ENCODE measurements around the gene FOXC1. TPM values are rescaled to one million over a fixed set of nuclear protein-coding genes. Genes with fewer than 3 reads are reported as not detected.

FOXC1 gene
- total RNA-seq, 1 donor from 2014 or later = 84.4 TPM

GRCh38 chr6:1575210-1576041 is 34.3 kb upstream of the FOXC1 start:
- TF ChIP-seq CTCF (IDR thresholded peaks at IDR 0.05) = no peak
- Mint-ChIP-seq H3K4me1 (ENCODE audit: low read depth) (peaks cover 21% of the 10 kb centered on the region), H3K9me3 (ENCODE audit: low read depth) (peaks cover 17% of the 10 kb centered on the region), H3K4me3 (ENCODE audit: unreplicated experiment) (peak overlapping the region; percentile 32), H3K27ac (ENCODE audit: unreplicated experiment) (peak overlapping the region; percentile 81), H3K36me3 (ENCODE audit: low read depth) (peaks cover 7% of the 10 kb centered on the region), H3K27me3 (ENCODE audit: low read depth) (no peaks in the 10 kb centered on the region)
- no peak for DNase-seq (ENCODE audit: low spot score)

GRCh38 chr6:1576166-1576565 is 33.5 kb upstream of the FOXC1 start:
- peaks cover 10% of the 10 kb centered on the region for H3K9me3 Mint-ChIP-seq (ENCODE audit: low read depth)
- no peak overlapping the region for H3K4me3 Mint-ChIP-seq (ENCODE audit: unreplicated experiment)
- no peaks in the 10 kb centered on the region for H3K27me3 Mint-ChIP-seq (ENCODE audit: low read depth)

GRCh38 chr6:1576711-1577110 is 33.0 kb upstream of the FOXC1 start:
- DNase-seq (ENCODE audit: low spot score) = no peak
- Mint-ChIP-seq H3K27ac (ENCODE audit: unreplicated experiment) (no peak overlapping the region), H3K4me1 (ENCODE audit: low read depth) (peaks cover 21% of the 10 kb centered on the region), H3K36me3 (ENCODE audit: low read depth) (peaks cover 1% of the 10 kb centered on the region), H3K4me3 (ENCODE audit: unreplicated experiment) (no peak overlapping the region), H3K9me3 (ENCODE audit: low read depth) (peaks cover 4% of the 10 kb centered on the region), H3K27me3 (ENCODE audit: low read depth) (no peaks in the 10 kb centered on the region)
- TF ChIP-seq CTCF (IDR thresholded peaks at IDR 0.05) = no peak

More at GRCh38 chr6:1576166-1576565, 33.5 kb upstream of the FOXC1 start:
- Mint-ChIP-seq H3K4me1 (ENCODE audit: low read depth) (peaks cover 21% of the 10 kb centered on the region), H3K36me3 (ENCODE audit: low read depth) (peaks cover 2% of the 10 kb centered on the region), H3K27ac (ENCODE audit: unreplicated experiment) (no peak overlapping the region)
- no peak for DNase-seq (ENCODE audit: low spot score)
- TF ChIP-seq CTCF (IDR thresholded peaks at IDR 0.05) = no peak

- no peak for DNase-seq (ENCODE audit: low spot score)
- Mint-ChIP-seq H3K36me3 (ENCODE audit: low read depth) (no peaks in the 10 kb centered on the region), H3K9me3 (ENCODE audit: low read depth) (no peaks in the 10 kb centered on the region), H3K4me1 (ENCODE audit: low read depth) (peaks cover 21% of the 10 kb centered on the region), H3K27me3 (ENCODE audit: low read depth) (no peaks in the 10 kb centered on the region), H3K27ac (ENCODE audit: unreplicated experiment) (no peak overlapping the region), H3K4me3 (ENCODE audit: unreplicated experiment) (no peak overlapping the region)
- TF ChIP-seq CTCF (IDR thresholded peaks at IDR 0.05) = no peak
Measured at GRCh38 chr6:1577146-1577680, 32.5 kb upstream of the FOXC1 start.

GRCh38 chr6:1577896-1578745 is 31.6 kb upstream of the FOXC1 start:
- no peak overlapping the region for H3K27ac Mint-ChIP-seq (ENCODE audit: unreplicated experiment)
- H3K27me3 Mint-ChIP-seq (ENCODE audit: low read depth) = no peaks in the 10 kb centered on the region
- TF ChIP-seq CTCF (IDR thresholded peaks at IDR 0.05) = no peak
- DNase-seq (ENCODE audit: low spot score) = no peak
- H3K4me3 Mint-ChIP-seq (ENCODE audit: unreplicated experiment) = no peak overlapping the region
- H3K9me3 Mint-ChIP-seq (ENCODE audit: low read depth) = no peaks in the 10 kb centered on the region
- no peaks in the 10 kb centered on the region for H3K36me3 Mint-ChIP-seq (ENCODE audit: low read depth)
- H3K4me1 Mint-ChIP-seq (ENCODE audit: low read depth) = peaks cover 21% of the 10 kb centered on the region
